NCI-H748 (cell line): ENCODE data around the gene SLC2A6.
A peak's percentile ranks its signal among the peaks of the same experiment; 100 is the strongest.

Source experiments
- DNase-seq: peaks from one replicate; lab custom pipeline; 2025; ENCODE audit not compliant: unreplicated experiment; lab: John Stamatoyannopoulos, UW

Gene SLC2A6

GRCh38 chr9:133499132-133499891 lies 20.4 kb upstream of the SLC2A6 start:
- DNase-seq: no peak

GRCh38 chr9:133496861-133497842 lies 18.3 kb upstream of the SLC2A6 start:
- no peak for DNase-seq

GRCh38 chr9:133495327-133496293 lies 16.7 kb upstream of the SLC2A6 start:
- no peak for DNase-seq

- no peak for DNase-seq
Measured at GRCh38 chr9:133494636-133495326, 15.9 kb upstream of the SLC2A6 start.

- DNase-seq: peak; percentile 18
Measured at GRCh38 chr9:133493845-133494540, 15.1 kb upstream of the SLC2A6 start.

GRCh38 chr9:133493428-133493827 lies 14.5 kb upstream of the SLC2A6 start:
- no peak for DNase-seq

GRCh38 chr9:133492061-133493021 lies 13.4 kb upstream of the SLC2A6 start:
- DNase-seq: no peak

GRCh38 chr9:133491656-133491925 lies 12.7 kb upstream of the SLC2A6 start:
- no peak for DNase-seq

- DNase-seq: no peak
Measured at GRCh38 chr9:133490865-133491655, 12.2 kb upstream of the SLC2A6 start.

- DNase-seq: no peak
Measured at GRCh38 chr9:133490201-133490681, 11.3 kb upstream of the SLC2A6 start.

GRCh38 chr9:133489253-133490190 lies 10.6 kb upstream of the SLC2A6 start:
- DNase-seq: no peak

- DNase-seq: no peak
Measured at GRCh38 chr9:133488686-133489252, 9.9 kb upstream of the SLC2A6 start.

GRCh38 chr9:133487331-133487725 lies 8.4 kb upstream of the SLC2A6 start:
- DNase-seq: no peak

GRCh38 chr9:133485531-133486260 lies 6.8 kb upstream of the SLC2A6 start:
- no peak for DNase-seq

- DNase-seq: no peak
Measured at GRCh38 chr9:133484671-133485437, 6.0 kb upstream of the SLC2A6 start.
